H9 (cell line): ENCODE results near the gene FSIP1. TPM values are rescaled to one million over a fixed set of nuclear protein-coding genes. Genes with fewer than 3 reads are reported as not detected.

Experiments used
- DNase-seq: peaks from one replicate; pipeline ENCODE4 v3.0.0-alpha.2; 2017
- H2AFZ ChIP-seq: one replicate; pipeline ENCODE4 v1.6.1; 2013; ENCODE audit warnings: mild to moderate bottlenecking, low read length, control low read depth, moderate library complexity
- H2AK5ac ChIP-seq: 2 replicates; pipeline ENCODE4 v1.6.1; 2013; ENCODE audit warnings: low read length, control low read depth, mixed read lengths; ENCODE audit not compliant: insufficient read length
- H2BK120ac ChIP-seq: one replicate; pipeline ENCODE4 v1.6.1; 2013; ENCODE audit warnings: low read depth, mild to moderate bottlenecking, low read length, control low read depth, inconsistent platforms; ENCODE audit not compliant: poor library complexity, severe bottlenecking
- H2BK12ac ChIP-seq: 2 replicates; pipeline ENCODE4 v1.6.1; 2013; ENCODE audit warnings: low read length, control low read depth, mixed read lengths, low read depth; ENCODE audit not compliant: insufficient read length
- H2BK15ac ChIP-seq: 2 replicates; pipeline ENCODE4 v1.6.1; 2013; ENCODE audit warnings: low read depth, low read length, control low read depth
- H2BK20ac ChIP-seq: one replicate; pipeline ENCODE4 v1.6.1; 2013; ENCODE audit warnings: low read depth, mild to moderate bottlenecking, low read length, control low read depth, inconsistent platforms; ENCODE audit not compliant: poor library complexity, severe bottlenecking
- H2BK5ac ChIP-seq: 2 replicates; pipeline ENCODE4 v1.6.1; 2013; ENCODE audit warnings: low read length, control low read depth, mixed read lengths; ENCODE audit not compliant: insufficient read length
- H3K14ac ChIP-seq: 2 replicates; pipeline ENCODE4 v1.6.1; 2013; ENCODE audit warnings: low read length, control low read depth; ENCODE audit not compliant: insufficient read depth
- H3K18ac ChIP-seq: 2 replicates; pipeline ENCODE4 v1.6.1; 2013; ENCODE audit warnings: low read depth, mild to moderate bottlenecking, mixed read lengths, low read length, control low read depth; ENCODE audit not compliant: insufficient read length
- H3K23ac ChIP-seq: 2 replicates; pipeline ENCODE4 v1.6.1; 2013; ENCODE audit warnings: low read length, control low read depth, mixed read lengths, low read depth; ENCODE audit not compliant: insufficient read length
- H3K23me2 ChIP-seq: 2 replicates; pipeline ENCODE4 v1.6.1; 2013; ENCODE audit warnings: low read depth, mild to moderate bottlenecking, mixed read lengths, low read length, control low read depth; ENCODE audit not compliant: insufficient read length, poor library complexity, severe bottlenecking
- H3K27ac ChIP-seq: 2 replicates; pipeline ENCODE4 v1.5.1; 2013; ENCODE audit warnings: low read length, control low read depth, mixed read lengths, low read depth; ENCODE audit not compliant: insufficient read length
- H3K27me3 ChIP-seq: 2 replicates; pipeline ENCODE4 v1.6.1; 2013; ENCODE audit warnings: low read length, control low read depth, inconsistent platforms; ENCODE audit not compliant: insufficient read depth
- H3K4ac ChIP-seq: 2 replicates; pipeline ENCODE4 v1.6.1; 2013; ENCODE audit warnings: low read depth, mild to moderate bottlenecking, control low read depth, inconsistent platforms, low read length, moderate library complexity
- H3K4me1 ChIP-seq: 2 replicates; pipeline ENCODE4 v1.6.1; 2013; ENCODE audit warnings: low read length, control low read depth, inconsistent platforms; ENCODE audit not compliant: insufficient read depth
- H3K4me2 ChIP-seq: 2 replicates; pipeline ENCODE4 v1.6.1; 2013; ENCODE audit warnings: low read length, control low read depth, mixed read lengths; ENCODE audit not compliant: insufficient read length, insufficient read depth
- H3K56ac ChIP-seq: 2 replicates; pipeline ENCODE4 v1.6.1; 2013; ENCODE audit warnings: low read depth, mild to moderate bottlenecking, mixed read lengths, low read length, control low read depth; ENCODE audit not compliant: insufficient read length
- H3K79me1 ChIP-seq: 2 replicates; pipeline ENCODE4 v1.6.1; 2013; ENCODE audit warnings: low read depth, mild to moderate bottlenecking, moderate library complexity, low read length, control low read depth, inconsistent platforms; ENCODE audit not compliant: insufficient read depth, poor library complexity, severe bottlenecking
- H3K79me2 ChIP-seq: 2 replicates; pipeline ENCODE4 v1.6.1; 2013; ENCODE audit warnings: low read length, control low read depth, inconsistent platforms; ENCODE audit not compliant: insufficient read depth
- H3K9ac ChIP-seq: 2 replicates; pipeline ENCODE4 v1.6.1; 2013; ENCODE audit warnings: low read length, control low read depth, mixed read lengths; ENCODE audit not compliant: insufficient read length; ENCODE audit errors: extremely low read depth
- H3K9me3 ChIP-seq: one replicate; pipeline ENCODE4 v1.6.1; 2013; ENCODE audit warnings: low read depth, low read length, inconsistent platforms; ENCODE audit not compliant: control insufficient read depth
- H3T11ph ChIP-seq: one replicate; pipeline ENCODE4 v1.6.1; 2013; ENCODE audit warnings: mild to moderate bottlenecking, low read length, control low read depth, inconsistent platforms
- H4K20me1 ChIP-seq: one replicate; pipeline ENCODE4 v1.6.1; 2013; ENCODE audit not compliant: control insufficient read depth, insufficient read length, insufficient read depth
- H4K5ac ChIP-seq: 2 replicates; pipeline ENCODE4 v1.6.1; 2013; ENCODE audit warnings: low read depth, mild to moderate bottlenecking, mixed read lengths, low read length, control low read depth; ENCODE audit not compliant: insufficient read length
- H4K8ac ChIP-seq: replicated peaks from 2 replicates; pipeline ENCODE4 v1.6.1; 2013; ENCODE audit warnings: low read length, control low read depth, mixed read lengths, low read depth; ENCODE audit not compliant: insufficient read length
- H4K91ac ChIP-seq: 2 replicates; pipeline ENCODE4 v1.6.1; 2013; ENCODE audit warnings: low read depth, mild to moderate bottlenecking, moderate library complexity, mixed read lengths, low read length, control low read depth; ENCODE audit not compliant: insufficient read length
- H3K27ac Mint-ChIP-seq, 3 experiments: 2 replicates in 2 of 3; 3 replicates in 1 of 3; pipeline ENCODE4 v1.8.0; 2020 to 2021; ENCODE audit warnings: mixed read lengths in 3 of 3, mild to moderate bottlenecking in 1 of 3, moderate library complexity in 1 of 3
- H3K27me3 Mint-ChIP-seq: 2 replicates; pipeline ENCODE4 v1.8.0; 2021; ENCODE audit warnings: low read depth, mild to moderate bottlenecking, moderate library complexity, mixed read lengths
- H3K36me3 Mint-ChIP-seq, 3 experiments: 2 replicates in 2 of 3; 3 replicates in 1 of 3; pipeline ENCODE4 v1.8.0; 2020 to 2021; ENCODE audit warnings: low read depth in 3 of 3, mixed read lengths in 3 of 3; ENCODE audit not compliant: insufficient read depth in 1 of 3
- H3K4me1 Mint-ChIP-seq, 2 experiments: 2 replicates each; pipeline ENCODE4 v1.8.0; 2020; ENCODE audit warnings: mixed read lengths in 2 of 2
- H3K4me3 Mint-ChIP-seq, 2 experiments: 2 replicates in 1 of 2; 3 replicates in 1 of 2; pipeline ENCODE4 v1.8.0; 2020 to 2021; ENCODE audit warnings: mild to moderate bottlenecking in 2 of 2, mixed read lengths in 2 of 2, moderate library complexity in 1 of 2
- H3K9me3 Mint-ChIP-seq, 2 experiments: 2 replicates in 1 of 2; 3 replicates in 1 of 2; pipeline ENCODE4 v1.8.0; 2020; ENCODE audit warnings: mild to moderate bottlenecking in 2 of 2, mixed read lengths in 2 of 2, moderate library complexity in 1 of 2
- CTCF ChIP-seq: fragments of 200-600 bp; sonication (generic); conservative IDR thresholded peaks from 3 replicates; pipeline ENCODE4 v1.8.0; 2021; ENCODE audit warnings: antibody characterized with exemption, mild to moderate bottlenecking
- WGBS: extraction: QIAGEN DNeasy Blood & Tissue Kit; methylation state at CpG from one replicate; pipeline ENCODE4 v1.1.7; 2013; ENCODE audit warnings: missing lambda C conversion rate, low lambda C conversion rate, mixed read lengths; ENCODE audit not compliant: insufficient read length; ENCODE audit errors: extremely low coverage; 5-methylcytosine and 5-hydroxymethylcytosine counted together
- total RNA-seq: library from RNA; stranded (reverse); gene quantifications from 2 replicates; pipeline ENCODE4 v1.2.1, GENCODE V29; 2021

FSIP1 gene
- total RNA-seq, 1 experiment from 2014 or later: 0.96 TPM

- H3K23ac ChIP-seq: no peak overlapping the region
- Mint-ChIP-seq H3K9me3 (peaks cover 2 to 3% of the 10 kb centered on the region in 2 experiments; a peak in 4 of 5 replicates), H3K36me3 (no peaks in the 10 kb centered on the region)
Measured at GRCh38 chr15:39622660-39623516, 159.8 kb downstream of the FSIP1 start.

More at GRCh38 chr15:39622660-39623516, 159.8 kb downstream of the FSIP1 start:
- Histone ChIP-seq H3T11ph (no peak overlapping the region), H4K8ac (no peak overlapping the region), H3K14ac (no peak overlapping the region), H3K79me2 (no peaks in the 10 kb centered on the region), H4K20me1 (peaks cover 2% of the 10 kb centered on the region), H4K91ac (no peak overlapping the region), H2BK120ac (no peak overlapping the region), H2BK12ac (no peak overlapping the region), H2BK15ac (no peak overlapping the region), H3K18ac (no peak overlapping the region), H2AFZ (no peak overlapping the region), H3K9me3 (no peaks in the 10 kb centered on the region), H3K79me1 (no peaks in the 10 kb centered on the region), H3K27me3 (no peaks in the 10 kb centered on the region), H4K5ac (no peak overlapping the region), H2AK5ac (no peak overlapping the region), H3K23me2 (no peaks in the 10 kb centered on the region), H3K56ac (no peak overlapping the region), H3K4me2 (no peak overlapping the region), H3K4ac (no peak overlapping the region), H2BK20ac (no peak overlapping the region), H3K4me1 (no peaks in the 10 kb centered on the region), H3K27ac (no peak overlapping the region), H2BK5ac (no peak overlapping the region), H3K9ac (no peak overlapping the region)
- no peak for TF ChIP-seq CTCF
- WGBS: no CpG with 5 or more reads among the region's 6 CpGs
- Mint-ChIP-seq H3K27ac (no peak overlapping the region), H3K4me3 (no peak overlapping the region), H3K27me3 (no peaks in the 10 kb centered on the region; the same call in none of the 2 replicates), H3K4me1 (no peaks in the 10 kb centered on the region)
- no peak for DNase-seq
